Lower leg skin (tissue), 4 donors: ENCODE results near the gene LYPD4. TPM values are rescaled to one million over a fixed set of nuclear protein-coding genes. Genes with fewer than 3 reads are reported as not detected.
"Not testable (repeated sequence)": the region's sequence is repeated elsewhere in the genome, so short reads cannot be mapped to it uniquely, and the experiment has no call there.

ENCODE experiments used
- DNase-seq, 2 donors: peaks; one replicate each; pipeline ENCODE4 v3.0.0-alpha.2; 2019; ENCODE audit warnings: low spot score in 2 of 2
- H3K4me3 ChIP-seq: fragments of 200-600 bp; sonication (generic); 2 replicates; pipeline ENCODE4 v1.5.1; 2017; ENCODE audit warnings: mild to moderate bottlenecking, low read depth; ENCODE audit not compliant: poor library complexity, severe bottlenecking
- POLR2A ChIP-seq, 2 donors: fragments of 450-650 bp; IDR thresholded peaks; one replicate each; pipeline ENCODE4 v1.6.1; 2016 to 2017; ENCODE audit warnings: antibody characterized with exemption in 2 of 2, mild to moderate bottlenecking in 1 of 2, moderate library complexity in 1 of 2
- WGBS, 2 donors: methylation state at CpG; one replicate each; pipeline ENCODE4 v1.1.5; 2018; 5-methylcytosine and 5-hydroxymethylcytosine counted together
- intact Hi-C: fragments of 100-400 bp; cut with DNase I; formaldehyde crosslinking; loops from one replicate; pipeline ENCODE4 v1.15.0; 2023; ENCODE audit warnings: low total_unique reads
- total RNA-seq, 4 donors: library from RNA; depleted of rRNA; stranded (reverse); fragments of >200 nt; gene quantifications; one replicate each; pipeline ENCODE4 v1.1.0, GENCODE V29; 2016
- TF ChIP-seq, protein P1 (sequence below), 3 donors: fragments of 450-650 bp; IDR thresholded peaks; one replicate each; pipeline ENCODE4 v1.5.1; 2016; ENCODE audit warnings: antibody characterized with exemption in 3 of 3, mild to moderate bottlenecking in 3 of 3, moderate library complexity in 2 of 3

The LYPD4 gene
- total RNA-seq, 4 donors from 2014 or later: not detected

DNA sequence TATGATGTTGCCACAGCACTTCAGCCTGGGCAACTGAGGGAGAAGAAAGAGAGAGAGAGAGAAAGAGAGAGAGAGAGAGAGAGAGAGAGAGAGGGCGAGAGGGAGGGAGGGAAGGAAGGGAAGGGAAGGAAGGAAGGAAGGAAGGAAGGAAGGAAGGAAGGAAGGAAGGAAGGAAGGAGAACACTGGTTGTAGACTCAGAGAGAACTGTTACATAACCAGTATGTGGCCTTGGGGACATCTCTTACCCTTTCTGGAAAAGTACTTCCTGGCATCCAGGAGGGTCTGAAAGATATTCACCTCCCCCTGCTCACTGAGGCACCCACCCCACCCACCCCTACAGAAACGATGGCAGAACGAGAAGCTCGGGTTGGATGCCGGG lies 35.8 kb upstream of the LYPD4 start:
- no peak for TF ChIP-seq POLR2A (IDR thresholded peaks at IDR 0.05)
- TF ChIP-seq, protein P1, sequence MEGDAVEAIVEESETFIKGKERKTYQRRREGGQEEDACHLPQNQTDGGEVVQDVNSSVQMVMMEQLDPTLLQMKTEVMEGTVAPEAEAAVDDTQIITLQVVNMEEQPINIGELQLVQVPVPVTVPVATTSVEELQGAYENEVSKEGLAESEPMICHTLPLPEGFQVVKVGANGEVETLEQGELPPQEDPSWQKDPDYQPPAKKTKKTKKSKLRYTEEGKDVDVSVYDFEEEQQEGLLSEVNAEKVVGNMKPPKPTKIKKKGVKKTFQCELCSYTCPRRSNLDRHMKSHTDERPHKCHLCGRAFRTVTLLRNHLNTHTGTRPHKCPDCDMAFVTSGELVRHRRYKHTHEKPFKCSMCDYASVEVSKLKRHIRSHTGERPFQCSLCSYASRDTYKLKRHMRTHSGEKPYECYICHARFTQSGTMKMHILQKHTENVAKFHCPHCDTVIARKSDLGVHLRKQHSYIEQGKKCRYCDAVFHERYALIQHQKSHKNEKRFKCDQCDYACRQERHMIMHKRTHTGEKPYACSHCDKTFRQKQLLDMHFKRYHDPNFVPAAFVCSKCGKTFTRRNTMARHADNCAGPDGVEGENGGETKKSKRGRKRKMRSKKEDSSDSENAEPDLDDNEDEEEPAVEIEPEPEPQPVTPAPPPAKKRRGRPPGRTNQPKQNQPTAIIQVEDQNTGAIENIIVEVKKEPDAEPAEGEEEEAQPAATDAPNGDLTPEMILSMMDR (IDR thresholded peaks at IDR 0.05): no peak
- no peak overlapping the region for H3K4me3 ChIP-seq
- no peak for DNase-seq
- WGBS, 2 donors: 62 to 66% methylated on average over 5 of the region's 5 CpGs
- intact Hi-C loops: no loop called here

DNA sequence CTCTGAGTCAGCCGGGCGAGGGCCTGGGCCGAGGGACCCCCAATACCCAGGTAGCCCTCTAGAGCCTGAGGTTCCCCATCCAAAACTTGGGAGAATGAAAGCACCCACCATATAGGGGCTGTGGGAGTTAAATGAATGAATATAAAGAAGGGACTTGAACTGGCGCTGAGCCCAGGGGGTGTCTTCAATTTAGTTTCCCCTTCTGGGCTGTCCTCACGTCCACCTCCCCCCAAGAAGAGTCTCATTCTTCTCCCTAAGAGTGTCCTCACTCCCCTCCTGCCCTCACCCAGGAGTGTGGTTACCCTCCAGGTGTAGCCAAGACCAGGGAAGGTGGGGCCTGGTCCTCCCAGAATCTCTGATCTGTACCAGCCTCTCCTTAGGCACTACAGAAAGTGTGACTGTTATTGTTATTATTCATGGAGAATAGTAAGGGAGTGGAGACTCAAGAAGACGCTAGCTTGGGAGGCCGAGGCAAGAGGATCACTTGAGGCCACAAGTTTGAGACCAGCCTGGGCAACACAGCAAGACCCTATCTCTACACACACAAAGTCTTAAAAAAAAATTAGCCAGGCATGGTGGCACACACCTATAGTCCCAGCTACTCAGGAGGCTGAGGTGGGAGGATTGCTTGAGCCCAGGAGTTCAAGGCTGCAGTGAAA lies 35.3 kb upstream of the LYPD4 start:
- DNase-seq: no peak
- no peak for TF ChIP-seq POLR2A (IDR thresholded peaks at IDR 0.05)
- TF ChIP-seq, protein P1 (IDR thresholded peaks at IDR 0.05): no peak
- H3K4me3 ChIP-seq: no peak overlapping the region
- WGBS, 2 donors: 78 to 81% methylated on average over 7 of the region's 7 CpGs
- intact Hi-C loops: no loop called here

DNA sequence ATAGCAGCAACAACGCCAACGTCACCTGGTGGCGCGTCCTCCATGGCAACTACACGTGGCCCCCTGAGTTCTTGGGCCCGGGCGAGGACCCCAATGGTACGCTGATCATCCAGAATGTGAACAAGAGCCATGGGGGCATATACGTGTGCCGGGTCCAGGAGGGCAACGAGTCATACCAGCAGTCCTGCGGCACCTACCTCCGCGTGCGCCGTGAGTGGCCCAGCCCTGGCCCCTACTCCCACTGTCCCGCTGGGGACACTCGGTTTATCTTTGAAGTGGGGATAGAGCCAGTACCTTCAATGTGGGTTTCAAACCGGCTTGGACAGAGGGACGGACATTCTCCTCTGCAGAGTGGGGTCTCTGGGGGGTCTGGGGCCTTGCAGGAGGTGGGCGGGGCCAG lies 34.6 kb upstream of the LYPD4 start:
- 87 to 89% methylated on average over 21 of the region's 21 CpGs for WGBS, 2 donors
- no peak overlapping the region for H3K4me3 ChIP-seq
- no peak for DNase-seq
- intact Hi-C loops: no loop called here
- TF ChIP-seq POLR2A (IDR thresholded peaks at IDR 0.05): no peak
- TF ChIP-seq, protein P1 (IDR thresholded peaks at IDR 0.05): no peak

DNA sequence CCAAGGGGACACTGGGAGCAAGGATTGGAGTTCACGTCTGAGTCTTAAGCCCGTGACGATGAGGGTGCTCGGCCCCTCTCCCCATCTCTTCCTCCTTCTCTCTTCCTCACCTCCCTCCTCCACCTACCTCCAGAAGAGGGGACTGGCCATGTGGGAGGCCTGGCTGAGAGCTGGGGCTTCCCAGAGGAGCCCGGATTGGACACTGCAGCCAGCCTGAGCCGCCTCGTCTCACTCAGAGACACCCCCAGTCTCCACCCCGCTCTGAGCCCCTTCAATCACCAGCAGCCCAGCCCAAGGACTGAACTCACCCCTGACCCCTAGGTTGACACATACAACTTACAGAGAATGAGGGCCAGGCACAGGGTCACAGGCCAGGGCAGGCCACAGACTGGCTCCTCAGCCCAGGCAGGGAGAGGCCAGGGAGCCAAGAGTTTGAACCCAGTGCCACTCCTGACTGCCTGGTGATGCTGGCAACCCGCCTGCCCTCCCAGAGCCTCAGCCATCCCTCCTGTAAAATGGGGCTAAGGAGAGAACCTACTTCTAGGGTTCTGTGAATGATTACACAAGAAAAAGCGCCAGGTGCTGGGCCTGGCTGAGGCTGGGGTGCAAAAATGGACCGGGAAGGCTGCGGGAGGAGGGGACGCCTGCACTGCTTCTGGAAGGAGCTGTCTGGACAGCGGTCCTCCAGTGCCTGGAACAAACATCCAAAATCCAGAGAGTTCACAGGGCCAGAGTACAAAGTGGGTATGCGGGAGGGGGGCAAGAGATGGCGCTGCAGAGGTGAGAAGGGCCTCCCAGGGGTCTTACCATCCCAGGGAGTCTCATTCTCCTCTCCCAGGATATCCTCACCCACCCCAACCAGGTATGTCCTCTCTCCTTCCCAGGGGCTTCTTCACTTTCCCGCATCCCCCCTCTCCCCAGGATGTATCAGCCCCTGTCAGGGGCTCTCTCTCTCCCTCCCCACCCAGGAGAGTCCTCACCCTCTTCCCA lies 33.7 kb upstream of the LYPD4 start:
- TF ChIP-seq, protein P1 (IDR thresholded peaks at IDR 0.05): no peak
- TF ChIP-seq POLR2A (IDR thresholded peaks at IDR 0.05): no peak
- H3K4me3 ChIP-seq: no peak overlapping the region
- DNase-seq: no peak
- 75 to 77% methylated on average over 17 of the region's 17 CpGs for WGBS, 2 donors
- intact Hi-C loops: no loop called here

DNA sequence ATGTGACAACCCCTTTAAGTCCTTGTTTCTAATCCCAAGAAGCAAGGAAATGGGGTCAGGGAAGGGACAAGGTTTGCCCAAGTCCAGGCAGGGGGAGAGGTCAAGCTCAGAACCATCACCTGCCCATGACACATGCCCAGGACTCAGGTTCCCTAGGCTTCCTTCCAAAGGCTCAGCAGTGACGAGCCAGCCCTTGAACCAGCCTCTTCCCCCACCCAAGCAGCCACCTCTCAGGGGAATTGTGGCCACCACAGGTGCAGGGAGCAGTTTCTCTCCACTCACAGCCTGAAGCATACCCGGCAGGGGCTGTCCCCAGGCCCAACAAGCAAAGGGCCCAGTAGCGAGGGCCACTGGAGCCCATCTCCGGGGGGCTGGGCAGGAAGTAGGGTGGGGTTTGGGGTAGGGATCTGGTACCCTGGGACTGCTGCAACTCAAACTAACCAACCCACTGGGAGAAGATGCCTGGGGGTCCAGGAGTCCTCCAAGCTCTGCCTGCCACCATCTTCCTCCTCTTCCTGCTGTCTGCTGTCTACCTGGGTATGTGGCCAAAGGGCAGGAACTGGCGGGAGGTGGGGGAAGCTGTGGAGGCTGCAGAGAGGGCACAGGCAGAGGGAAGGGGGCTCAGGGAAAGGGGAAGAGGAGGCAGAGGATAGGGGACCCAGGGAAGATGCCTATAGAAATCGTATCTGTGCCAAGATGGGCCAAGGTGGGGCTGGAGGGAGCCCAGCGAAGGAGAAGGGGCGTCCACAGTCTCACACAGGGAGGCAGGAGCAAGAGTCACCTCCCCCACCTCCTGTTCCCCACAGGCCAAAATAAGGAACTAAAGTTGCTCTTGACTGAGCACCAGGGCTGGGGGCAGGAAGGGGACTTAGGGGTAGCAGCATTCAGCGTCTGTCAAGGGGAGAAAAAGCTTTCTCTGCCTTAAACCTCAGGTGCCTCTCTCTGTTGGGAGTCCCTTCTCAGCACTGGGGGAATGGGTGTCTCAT lies 32.7 kb upstream of the LYPD4 start, which contains the start of gene CD79A:
Gene CD79A, plus strand, starts transcription at position 433 of the 986 bp plus-strand sequence. Its CDS starts 26 bp downstream, at position 459.
- intact Hi-C loops: no loop called here
- DNase-seq: no peak
- H3K4me3 ChIP-seq: no peak within 1 kb of the TSS
- 73 to 75% methylated on average over 9 of the region's 9 CpGs for WGBS, 2 donors
- TF ChIP-seq, protein P1 (IDR thresholded peaks at IDR 0.05): no peak
- TF ChIP-seq POLR2A (IDR thresholded peaks at IDR 0.05): no peak

DNA sequence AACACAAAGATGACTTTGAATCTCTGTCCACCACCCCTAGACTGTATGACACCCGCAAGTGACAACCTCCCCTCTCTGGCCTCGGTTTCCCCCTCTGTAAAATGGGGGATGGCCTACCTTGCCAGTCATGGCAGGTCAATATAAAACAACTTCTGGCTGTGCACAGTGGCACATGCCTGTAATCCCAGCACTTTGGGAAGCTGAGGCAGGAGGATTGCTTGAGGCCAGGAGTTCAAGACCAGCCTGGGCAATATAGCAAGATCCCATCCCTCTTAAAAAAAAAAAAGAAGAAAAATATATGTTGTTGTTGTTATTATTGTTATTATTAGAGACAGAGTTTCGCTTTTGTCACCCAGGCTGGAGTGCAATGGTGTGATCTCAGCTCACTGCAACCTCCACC lies 31.5 kb upstream of the LYPD4 start:
- H3K4me3 ChIP-seq, intact Hi-C loops, DNase-seq: not testable (repeated sequence)
- WGBS, 2 donors: 87 to 89% methylated on average over 3 of the region's 3 CpGs
